HS-27A (cell line): Measurements from ENCODE around the gene CDCA4.

Experiments used
- DNase-seq: peaks from one replicate; pipeline ENCODE4 v3.0.0-alpha.2; 2012; ENCODE audit warnings: low read depth, missing footprints

Gene CDCA4

DNA sequence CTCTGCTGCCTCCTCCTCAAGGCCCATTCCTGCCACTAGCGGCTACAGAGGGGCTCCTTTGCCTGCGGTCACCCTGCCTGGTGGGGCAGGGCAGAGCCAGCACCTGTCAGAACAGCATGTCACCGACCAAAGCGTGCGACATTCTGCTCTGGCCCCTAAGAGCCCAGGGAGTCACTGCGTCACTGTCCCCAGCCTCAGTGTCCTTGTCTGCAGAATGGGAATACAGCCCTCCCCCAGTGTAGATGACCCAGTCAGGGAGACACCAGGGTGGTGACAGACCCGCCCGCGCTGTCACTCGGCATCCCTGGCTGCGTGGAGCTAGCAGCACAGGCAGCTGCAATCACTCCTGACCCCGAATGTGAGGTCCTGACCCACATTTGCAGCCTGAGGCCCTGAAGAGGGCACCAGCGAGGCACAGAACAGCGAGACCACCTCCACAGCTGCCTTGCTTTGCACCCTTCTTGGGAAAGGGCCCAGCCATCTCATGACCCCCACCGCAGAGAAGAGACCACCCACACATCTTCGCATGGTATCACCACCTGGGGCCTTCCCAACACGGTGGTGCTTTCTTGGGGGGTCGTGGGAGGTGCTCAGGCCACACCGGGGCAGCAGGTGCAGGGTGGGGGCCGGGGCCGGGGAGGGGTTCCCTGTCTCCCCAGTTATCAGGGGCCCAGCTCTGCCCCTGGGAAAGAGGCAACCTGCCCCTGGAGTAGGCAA, 45.2 kb downstream of the CDCA4 start:
- no peak for DNase-seq

DNA sequence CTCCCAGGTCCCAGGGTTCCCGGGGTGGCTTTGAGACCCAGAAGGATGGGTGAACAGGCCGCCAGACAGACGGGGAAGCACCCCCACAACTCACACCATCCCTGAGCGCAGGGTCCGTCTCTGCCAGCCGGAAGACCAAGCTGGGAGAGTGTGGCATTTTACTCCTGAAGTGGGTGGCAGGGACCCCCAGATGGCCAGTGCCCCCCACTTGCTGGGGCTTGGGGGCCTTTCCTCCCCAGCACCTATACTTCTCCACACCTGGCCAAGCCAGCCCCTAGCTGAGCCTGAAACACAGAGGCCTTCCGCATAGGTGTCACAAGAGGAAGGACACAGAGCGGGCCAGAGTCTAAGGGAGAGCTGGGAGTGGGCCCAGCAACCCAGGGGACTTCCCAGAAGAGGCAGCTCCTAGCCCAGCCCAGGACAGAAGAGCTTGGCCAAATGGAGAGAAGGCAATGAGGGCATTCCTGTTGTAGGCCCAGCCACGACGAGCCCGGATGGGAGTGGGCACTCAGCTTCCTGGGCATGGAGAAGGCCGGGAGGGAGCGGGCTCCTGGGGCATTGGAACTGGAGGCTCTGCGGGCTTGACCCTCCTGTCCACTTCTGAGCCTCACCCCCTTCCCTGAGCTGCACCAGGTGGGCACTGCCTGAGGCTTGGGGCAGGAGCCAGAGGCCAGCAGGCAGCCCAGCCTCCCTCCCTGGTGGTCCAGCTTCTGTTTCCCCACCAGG, 46.1 kb downstream of the CDCA4 start:
- DNase-seq = no peak

DNA sequence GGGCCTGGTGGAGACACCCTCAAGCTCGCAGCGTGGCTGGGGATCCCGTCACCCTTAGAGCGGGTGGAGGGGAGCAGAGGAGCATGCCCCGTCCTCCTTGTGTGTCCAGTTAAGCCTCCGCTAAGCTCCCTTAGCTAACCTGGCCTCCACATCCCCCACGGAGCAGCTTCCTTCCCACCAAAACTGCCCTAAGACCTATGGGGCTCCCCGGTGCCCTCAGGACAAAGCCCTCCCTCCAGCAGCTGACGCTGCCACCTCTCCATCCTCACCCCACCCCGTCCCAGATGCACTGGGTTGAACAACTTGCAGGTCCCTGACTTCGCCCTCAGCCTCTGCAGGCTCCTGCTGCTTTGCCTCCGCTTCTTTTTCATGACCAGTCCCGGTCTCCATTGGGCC, 46.7 kb downstream of the CDCA4 start:
- no peak for DNase-seq

DNA sequence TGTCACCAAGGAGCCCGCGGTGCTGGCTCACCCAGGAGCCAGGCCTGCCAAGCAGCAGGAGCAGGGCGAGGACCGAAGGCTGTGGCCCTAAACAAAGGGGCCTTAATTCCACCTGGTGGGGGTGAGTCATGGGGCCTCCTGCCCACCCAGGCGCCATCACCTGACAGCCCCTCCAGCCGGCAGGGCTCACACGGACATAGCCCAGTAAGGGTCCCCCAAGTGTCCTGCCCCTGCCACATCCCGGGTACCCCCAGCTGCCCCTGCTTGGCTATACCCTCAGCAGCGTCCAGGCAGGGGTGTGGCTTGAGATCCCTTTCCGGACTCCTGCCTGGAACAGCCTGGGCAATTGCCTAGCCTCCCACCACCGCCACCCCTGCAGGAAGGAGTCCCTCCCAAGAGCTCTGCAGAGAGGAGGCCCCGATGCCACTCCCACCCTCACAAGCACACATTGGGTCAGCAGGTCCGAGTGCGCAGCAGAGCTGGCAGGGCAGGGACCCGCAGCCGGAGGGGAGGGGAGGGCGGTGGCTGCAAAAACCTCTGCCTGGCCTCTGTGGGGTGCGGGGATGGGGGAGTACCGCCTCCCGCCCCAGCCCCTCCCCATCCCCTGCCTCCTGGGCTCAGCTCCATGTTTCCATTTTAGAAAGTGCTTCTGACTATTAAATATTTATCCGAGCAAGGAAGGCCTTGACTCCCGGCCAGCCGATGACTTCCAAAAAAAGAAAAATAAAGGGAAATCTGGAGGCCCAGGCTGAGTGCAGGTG, 47.3 kb downstream of the CDCA4 start:
- peak; percentile 92 for DNase-seq

DNA sequence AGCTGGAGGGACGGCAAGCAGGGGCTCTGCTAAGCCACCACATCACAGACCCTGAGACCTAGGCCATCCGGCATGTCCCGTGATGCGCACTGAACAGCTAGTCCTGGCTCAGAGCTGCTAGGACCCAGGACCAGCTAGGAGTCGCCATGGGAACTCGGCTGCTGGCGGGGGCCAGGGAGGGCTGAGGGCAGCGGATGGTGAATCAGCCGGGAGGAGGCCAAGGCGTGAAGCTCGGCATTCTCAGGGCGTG, 47.8 kb downstream of the CDCA4 start:
- no peak for DNase-seq

DNA sequence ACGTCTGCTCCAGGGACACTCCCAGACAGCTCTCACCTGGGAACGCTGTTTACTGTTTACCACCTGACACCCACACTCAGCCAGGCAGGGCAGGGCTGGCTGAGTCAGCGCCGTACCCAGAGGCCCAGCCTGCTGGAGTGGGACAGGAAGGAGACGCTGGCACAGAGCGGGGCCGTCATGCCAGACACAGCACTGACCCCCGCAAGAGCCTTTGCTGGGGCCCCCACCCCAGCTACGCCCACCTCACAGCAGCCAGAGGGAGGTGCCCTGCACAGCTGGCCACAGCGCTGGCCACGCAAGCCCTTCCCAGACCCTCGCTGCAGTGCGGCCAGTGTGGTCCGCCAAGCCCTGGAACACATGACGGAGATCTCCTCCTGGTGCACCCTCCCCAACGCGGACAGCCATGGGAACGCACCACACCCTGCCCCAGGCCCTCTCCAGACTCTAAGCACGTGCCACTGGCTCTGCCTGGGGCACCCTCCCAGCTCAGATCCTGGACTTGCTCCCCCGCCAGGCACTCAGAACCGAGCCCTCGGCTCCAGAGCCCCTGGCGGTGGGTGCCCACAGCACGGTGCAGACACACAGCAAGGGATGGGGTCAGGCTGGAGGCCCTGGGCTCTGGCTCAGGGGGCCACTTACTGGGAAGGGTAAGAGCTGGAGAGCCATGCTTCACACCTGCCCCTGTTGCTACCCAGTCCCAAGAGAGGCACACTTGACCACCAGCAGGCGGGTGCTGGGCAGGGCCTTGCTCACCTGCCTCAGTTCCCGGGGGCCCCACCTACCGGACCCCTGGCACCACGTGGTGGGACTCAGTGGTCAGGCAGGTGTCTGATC, 48.4 kb downstream of the CDCA4 start:
- no peak for DNase-seq

DNA sequence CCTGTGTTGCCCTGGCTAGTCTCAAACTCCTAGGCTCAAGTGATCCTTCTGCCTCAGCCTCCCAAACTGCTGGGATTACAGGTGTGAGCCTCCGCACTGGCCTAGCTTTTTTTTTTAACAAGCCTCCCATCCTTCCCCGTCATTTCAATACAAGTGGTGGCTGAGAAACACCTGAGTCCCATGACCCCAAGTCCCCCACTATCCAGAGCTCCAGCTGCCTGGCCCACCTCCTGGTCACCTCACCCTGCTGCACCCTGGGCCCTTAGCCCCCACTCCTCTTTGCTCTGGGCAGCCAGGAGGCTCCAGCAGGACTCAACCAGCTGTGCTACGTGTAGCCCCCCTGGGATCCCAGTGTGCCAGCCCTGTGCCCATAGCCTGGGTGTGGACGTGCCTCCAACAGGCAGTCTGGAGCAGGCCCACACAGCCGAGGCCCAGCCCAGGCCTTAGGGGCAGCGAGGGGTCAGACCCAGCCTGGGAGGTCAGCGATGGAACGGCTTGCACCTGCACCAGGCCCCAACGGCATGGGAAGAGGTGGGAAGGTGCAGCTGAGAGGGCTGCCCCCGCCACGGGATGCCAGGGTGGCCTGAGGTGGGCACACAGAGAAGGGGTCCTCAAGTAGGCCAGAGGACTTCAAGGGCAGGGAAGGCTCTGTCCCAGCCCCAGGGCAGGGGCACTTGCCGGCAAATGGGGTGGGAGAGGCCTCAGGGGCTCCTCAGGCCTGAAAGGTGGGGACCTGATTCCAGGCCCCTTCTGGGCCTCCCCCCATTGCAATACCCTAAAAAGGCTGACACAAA, 49.2 kb downstream of the CDCA4 start:
- no peak for DNase-seq

DNA sequence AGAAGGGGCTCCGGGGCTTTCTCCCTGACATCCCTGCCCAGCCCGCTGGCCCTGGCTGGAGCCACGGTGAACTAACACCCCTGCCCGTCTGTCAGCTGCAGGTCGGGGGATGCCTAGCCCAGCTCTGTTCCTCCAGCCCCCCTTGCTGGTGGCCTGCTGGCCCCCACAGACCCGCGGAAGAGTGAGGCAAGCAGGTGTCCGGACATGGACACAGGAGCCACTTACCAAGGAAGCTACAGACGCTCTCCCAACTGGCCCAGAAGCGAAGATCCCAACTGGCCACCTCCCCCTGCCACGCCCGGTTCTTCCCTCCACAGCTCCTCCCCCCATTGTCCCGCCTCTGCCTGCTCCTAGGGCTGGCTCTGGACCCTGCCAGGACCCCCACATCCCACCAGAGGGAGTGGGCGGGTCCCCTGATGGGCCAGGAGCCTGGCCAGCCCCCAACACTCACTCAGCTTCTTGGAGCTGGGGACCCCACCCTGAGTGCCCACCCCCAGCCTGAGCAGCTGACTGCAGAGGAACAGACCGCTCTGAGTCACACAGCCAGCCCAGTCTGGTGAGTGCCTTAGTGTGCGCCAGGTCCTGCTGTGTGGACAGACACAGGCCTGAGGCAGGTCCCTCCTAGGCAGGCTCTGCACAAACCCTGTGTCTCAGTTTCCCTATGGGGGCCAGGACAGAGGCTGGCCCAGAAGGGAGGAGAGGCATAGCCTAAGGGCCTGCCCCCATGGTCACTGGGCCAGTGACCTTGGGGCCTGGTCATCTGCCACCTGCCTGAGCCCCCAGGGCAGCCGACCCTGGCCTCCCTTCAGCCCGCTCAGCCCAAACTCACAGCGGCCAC, 50.4 kb downstream of the CDCA4 start:
- peak; percentile 53 for DNase-seq

DNA sequence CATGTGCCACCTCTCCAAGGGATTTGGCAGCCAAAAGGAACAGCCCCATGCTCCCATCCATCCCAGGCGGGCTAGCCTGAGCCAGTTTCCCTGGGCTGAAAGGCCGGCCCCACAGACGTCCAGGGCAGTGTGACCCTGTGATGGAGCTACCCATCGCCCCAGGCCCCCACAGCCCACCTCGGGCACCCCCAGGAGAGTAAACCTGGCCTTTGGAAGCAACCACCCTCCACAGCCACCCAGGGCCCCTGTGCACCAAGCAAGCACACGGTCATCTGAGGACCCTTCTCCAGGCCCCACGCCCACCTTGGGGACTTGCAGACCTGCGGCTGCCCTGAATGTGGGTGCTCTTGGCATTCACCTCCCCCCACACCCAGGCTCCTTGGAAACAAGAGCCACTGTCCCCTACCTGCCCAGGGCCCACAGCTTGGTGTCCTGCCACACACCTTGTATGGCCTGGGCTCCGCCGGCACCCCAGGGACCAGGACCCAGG, 51.1 kb downstream of the CDCA4 start:
- no peak for DNase-seq

DNA sequence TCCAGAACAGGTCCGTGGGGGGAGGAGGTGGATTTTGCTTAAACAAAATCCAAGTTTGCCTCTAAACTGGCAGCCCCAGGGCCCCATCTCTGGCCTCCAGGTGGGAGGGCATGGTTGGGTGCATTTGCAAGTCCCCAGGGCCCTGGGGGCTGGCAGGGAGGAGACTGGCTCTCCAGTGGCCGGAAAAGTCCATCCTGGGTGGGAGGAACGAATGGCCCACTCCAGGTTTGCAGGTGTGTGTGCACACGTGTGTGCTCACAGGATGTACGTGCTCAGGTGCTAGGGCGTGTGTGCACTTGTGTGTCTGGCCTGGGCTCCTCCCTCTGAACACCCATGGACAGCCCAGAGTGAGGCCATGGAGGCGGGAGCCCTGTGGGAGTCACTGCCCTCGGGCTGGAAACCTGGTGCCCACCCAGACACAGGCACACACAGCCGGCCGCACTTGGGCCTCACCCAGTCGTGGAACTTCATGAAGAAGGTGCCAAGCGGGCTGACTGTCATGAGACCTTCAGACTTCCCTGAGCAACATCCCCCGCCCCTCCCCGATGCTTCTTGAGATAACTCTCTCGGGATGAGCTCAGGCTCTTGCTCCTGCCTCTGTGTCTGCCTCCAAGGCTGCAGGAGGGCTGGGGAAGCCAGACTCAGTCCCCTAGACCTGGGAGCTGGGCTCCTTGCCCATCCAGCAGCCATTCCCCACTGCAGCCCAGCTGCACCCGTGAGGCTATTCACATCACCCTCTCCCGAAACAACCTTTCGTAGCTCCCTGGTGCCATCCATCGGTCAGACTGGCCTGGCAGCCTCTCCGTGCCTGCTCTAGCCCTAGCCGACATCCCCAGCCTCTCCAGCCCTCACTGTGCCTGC, 52.1 kb downstream of the CDCA4 start:
- DNase-seq = no peak

DNA sequence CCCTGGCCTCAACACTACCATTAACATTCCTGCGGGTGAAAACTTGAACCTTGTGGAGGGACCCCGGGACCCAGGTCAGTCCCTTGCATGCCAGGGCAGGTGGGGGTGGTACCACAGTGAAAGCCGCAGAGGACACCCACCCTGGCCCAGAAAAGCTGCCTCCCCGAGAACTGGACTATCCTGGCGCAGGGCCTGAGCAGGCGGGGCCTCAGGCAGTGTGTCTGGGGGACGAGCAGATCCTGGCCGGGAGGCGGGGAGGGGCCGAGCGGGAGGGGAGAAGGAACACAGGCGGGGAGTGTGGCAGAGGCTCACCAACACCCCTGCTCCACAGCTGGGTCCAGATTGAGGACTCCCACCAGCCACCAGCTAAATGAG, 52.7 kb downstream of the CDCA4 start:
- DNase-seq = no peak

DNA sequence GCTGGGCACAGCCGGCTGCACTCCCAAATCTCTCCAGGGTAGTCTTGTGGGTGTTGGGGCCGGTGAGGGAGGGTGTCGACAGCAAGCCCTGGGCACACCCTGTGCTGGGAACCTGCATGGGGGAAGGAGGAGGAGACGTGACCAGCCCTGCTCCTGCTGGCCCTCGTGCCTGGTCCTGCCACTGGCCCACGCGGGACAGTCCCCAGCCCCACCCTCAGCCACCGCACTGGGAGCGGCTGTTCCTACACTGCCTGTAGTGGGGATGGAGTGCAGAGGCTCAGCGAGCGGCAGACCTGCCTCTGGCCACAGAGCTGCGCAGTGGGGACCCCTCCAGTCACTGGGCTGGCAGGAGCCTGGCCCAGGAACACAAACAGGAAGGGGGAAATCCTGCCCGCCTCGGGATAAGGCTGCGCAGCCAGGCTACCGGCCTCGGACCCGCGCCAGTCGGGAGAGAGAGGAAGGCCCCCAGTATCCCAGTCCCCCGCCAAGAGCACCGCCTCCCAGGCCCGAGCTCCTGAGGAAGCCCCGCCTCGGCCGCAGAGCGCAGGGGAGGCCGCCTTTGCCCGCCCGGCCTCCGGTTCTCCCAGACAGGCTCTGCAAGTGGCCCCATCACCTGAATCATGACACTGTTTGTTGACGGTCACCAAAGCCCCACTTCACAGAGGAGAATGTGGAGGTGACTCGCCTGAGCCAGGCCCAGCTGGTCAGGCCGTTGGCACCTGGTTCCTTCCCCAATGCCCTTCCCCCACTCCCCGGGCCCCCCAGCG, 53.3 kb downstream of the CDCA4 start:
- no peak for DNase-seq

DNA sequence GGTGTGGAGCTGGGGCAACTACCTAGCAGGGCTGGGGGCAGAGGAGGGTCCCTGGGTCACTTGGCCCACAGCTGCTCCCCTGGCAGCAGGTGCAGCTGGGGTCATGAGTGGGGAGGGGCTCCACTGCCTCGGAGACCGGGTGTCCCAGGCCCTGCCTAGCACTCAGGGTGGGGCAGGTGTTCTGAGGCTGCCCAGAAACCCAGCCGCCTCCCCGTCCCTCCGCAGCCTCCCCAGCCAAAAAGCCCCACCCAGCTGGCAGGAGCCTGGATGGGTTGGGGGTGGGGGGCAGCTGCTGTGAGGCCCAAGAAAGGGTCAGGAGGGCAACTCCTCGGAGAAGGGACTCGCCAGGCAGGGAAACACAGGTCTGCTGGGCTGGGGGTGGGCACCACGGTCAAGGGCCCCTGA, 53.9 kb downstream of the CDCA4 start:
- DNase-seq = no peak

DNA sequence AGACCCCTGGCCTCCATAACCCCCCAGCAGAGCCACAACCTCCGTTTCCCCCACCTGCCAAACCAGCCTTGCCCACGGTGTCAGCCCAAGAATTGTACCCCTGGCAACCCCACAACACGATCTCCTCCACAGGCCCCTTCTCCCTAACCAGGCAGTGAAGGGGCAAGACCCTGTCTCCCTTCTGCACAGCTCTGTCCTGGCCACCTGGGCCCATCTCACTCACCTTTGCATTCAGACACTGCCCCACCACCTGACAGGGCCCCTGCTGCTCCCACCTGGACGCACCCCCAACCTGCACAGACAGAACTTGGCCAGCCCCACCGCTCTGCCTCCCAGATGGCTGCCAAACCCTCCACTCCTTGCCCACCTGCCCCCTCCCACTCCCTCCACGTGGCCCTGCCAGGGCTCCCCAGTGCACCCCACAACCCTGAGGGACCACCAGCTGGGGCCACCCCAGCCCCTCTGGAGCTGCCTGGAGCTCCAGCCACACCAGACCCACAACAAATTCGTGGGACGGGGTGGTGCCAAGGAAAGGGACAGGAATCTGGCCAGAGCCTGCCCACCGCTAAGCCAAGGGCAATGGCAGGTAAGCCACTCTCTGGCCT, 54.5 kb downstream of the CDCA4 start:
- DNase-seq = no peak

DNA sequence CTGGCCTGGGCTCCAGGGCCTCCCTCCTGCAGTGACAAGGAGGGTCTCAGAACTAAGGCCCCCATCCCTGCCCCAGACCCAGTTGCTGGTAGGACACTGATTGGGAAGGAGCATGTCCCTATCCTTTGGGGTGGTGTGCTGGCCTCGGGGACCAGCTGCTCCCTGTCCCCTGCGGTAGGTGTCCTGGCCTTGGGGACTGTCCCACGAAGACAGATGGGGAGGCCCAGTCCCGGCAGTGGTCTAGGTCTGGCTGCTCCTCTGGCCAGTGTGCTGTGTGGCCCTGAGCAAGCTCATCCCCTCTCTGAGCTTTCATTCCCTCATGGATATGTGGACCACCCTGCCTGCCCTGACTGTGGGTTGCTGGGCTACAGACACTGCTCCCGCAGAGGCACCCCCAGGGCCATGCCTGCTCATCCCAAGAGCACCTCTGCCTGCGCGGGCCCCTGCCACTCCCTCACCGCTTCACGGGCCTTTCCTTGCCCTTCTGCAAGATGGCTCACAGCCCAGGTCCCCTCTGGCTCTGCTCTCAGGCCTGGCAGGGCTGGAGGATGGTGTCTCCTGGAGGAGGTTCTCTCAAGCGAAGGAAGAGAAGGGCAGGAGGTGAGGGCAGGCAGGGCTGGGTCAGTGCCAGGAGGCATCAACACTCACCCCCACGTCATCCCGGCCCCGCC, 55.2 kb downstream of the CDCA4 start:
- DNase-seq = no peak

DNA sequence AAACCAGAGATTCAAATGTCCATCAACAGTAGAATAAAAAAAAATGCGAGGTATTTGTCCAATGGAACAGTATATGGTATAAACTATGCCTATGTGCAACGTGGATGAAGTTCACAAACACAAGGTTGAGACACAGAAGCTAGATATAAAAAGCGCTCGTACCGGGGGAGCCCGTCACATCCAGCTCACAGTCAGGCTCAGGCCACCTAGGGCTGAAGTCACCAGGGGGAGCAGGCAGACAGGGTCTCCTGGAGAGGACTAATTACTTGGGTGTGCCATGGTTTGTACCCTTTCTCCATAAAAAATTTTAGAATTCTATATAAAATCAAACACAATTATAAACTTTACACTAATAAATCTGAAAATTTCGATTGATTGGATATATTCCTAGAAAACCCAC, 56.3 kb downstream of the CDCA4 start:
- DNase-seq = no peak
